Cardiac septum (tissue), 1 donor: Measurements from ENCODE around the gene PRM2. TPM values are rescaled to one million over a fixed set of nuclear protein-coding genes. Genes with fewer than 3 reads are reported as not detected.

Experiments
- DNase-seq: peaks from one replicate; pipeline ENCODE4 v3.0.0-alpha.2; 2020; ENCODE audit warnings: low spot score
- intact Hi-C: fragments of 100-400 bp; cut with DNase I; formaldehyde crosslinking; loops from one replicate; pipeline ENCODE4 v1.14.0; 2022
- total RNA-seq: library from RNA; stranded (reverse); fragmentation: NEBNext Ultra II Directional; extraction: Animal tissue kit (Norgen Biotek cat#: 25700); gene quantifications from one replicate; pipeline ENCODE4 v1.2.1, GENCODE V29; 2021
- donor health status: DM: no; HTN: no; CAD: no.

Gene PRM2
- total RNA-seq, 1 donor from 2014 or later = not detected

DNA sequence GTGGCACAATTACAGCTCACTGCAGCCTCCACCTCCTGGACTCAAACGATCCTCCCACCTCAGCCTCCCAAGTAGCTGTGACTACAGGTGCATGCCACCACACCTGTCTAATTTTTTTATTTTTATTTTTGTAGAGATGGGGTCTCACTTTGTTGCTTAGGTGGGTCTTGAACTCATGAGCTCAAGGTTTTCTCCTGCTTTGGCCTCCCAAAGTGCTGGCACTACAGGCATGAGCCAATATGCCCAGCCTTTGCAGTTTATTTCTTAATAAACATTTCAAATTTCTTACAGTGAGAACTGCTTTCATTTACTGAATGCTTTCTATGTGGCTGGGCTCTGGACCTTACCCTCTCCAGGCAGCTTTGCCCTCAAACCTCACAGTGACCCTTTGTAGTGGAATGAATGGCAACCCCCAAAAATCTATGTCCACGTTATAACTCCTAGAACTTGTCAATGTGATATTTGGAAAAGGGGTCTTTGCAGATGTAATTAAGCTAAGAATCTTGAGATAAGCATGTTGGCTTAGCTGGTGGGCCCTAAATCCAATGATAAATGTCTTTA lies 5.6 kb downstream of the PRM2 start:
- intact Hi-C loops = no loop called here
- DNase-seq = no peak

DNA sequence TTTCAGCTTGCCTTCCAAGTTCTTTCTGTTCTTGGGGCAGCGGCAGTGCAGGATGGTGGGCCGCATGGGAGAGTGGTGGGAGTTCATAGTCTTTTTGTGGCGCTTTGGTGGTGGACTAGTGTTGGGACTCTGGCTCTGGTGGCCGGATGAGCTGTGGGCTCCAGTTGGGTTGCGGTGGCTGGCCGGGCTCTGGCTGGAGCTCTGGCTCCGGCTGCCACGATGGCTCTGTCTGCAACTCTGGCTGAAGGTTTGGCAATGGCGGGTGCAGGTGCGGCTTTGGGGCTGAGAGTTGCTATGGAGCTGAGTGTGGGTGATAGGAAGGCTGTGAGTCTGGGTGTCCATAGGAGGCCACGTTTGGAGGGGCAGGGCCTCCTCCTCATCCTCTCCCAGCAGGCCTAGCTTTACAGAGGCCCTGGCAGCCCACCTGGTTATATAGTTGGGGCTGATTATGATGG lies 7.3 kb downstream of the PRM2 start, which contains the start of gene TNP2:
Gene TNP2, minus strand, starts transcription at position 405 of the 455 bp plus-strand sequence. Its CDS starts 63 bp downstream, at position 342.
- DNase-seq = no peak
- intact Hi-C loops = no loop called here

- intact Hi-C loops = no loop called here
Observed at GRCh38 chr16:11265124-11265523, 11.2 kb downstream of the PRM2 start.

GRCh38 chr16:11264155-11264832 lies 12.0 kb downstream of the PRM2 start:
- DNase-seq = no peak

More at GRCh38 chr16:11265124-11265523, 11.2 kb downstream of the PRM2 start:
- DNase-seq = no peak

DNA sequence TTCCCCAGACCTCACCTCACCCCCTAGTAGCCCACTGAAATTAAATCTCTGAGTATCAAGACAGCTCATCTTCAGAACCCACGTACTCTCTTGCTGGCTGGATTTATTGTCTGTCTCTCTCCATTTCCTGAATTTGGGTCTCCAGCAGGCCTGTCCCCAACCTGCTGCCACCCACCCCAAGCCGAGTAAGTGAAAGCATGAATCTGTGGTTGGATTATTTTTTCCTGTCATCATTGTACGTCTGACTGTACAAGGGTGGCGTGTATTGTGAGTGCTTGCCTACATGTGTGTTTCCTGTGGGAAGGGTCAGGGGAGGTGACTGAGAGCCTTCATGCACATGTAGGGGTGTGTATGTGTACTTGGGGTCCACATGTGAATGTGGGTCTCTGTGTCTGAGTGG lies 12.5 kb downstream of the PRM2 start:
- no peak for DNase-seq
- intact Hi-C loops = no loop called here

More at GRCh38 chr16:11264155-11264832, 12.0 kb downstream of the PRM2 start:
- intact Hi-C loops = no loop called here

DNA sequence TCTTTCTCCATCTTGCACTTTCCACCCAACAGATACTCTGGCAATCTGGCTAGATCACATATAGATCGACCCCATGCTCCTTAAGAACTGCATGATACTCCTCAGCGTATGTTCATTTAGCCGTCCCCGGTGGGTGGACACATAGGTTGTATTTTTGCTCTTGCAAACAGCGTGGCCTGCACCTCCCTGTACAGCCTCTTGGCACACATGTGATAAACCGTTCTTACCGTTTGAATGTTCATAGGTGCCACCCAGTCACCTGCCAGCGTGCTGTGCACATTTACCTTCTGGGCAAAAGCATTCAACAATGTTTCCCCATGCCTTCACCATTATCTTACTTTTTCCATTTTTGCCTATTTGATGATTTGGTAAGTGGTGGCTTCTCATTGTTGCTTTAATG lies 13.4 kb downstream of the PRM2 start:
- intact Hi-C loops = no loop called here

GRCh38 chr16:11260596-11260966 lies 15.7 kb downstream of the PRM2 start:
- intact Hi-C loops = no loop called here
- no peak for DNase-seq

More for the DNA sequence above, 13.4 kb downstream of the PRM2 start:
- no peak for DNase-seq

GRCh38 chr16:11259655-11260595 lies 16.4 kb downstream of the PRM2 start:
- intact Hi-C loops = loop anchor here (5.0 to 10.0 kb wide), 4 partner anchors 37 to 228 kb away; partner anchors contain the start of gene RMI2
- DNase-seq = no peak

GRCh38 chr16:11258553-11259492 lies 17.5 kb downstream of the PRM2 start:
- intact Hi-C loops = loop anchor here (5.0 to 10.0 kb wide), 4 partner anchors 38 to 227 kb away; partner anchors contain the start of gene RMI2
- DNase-seq = peak; percentile 79

DNA sequence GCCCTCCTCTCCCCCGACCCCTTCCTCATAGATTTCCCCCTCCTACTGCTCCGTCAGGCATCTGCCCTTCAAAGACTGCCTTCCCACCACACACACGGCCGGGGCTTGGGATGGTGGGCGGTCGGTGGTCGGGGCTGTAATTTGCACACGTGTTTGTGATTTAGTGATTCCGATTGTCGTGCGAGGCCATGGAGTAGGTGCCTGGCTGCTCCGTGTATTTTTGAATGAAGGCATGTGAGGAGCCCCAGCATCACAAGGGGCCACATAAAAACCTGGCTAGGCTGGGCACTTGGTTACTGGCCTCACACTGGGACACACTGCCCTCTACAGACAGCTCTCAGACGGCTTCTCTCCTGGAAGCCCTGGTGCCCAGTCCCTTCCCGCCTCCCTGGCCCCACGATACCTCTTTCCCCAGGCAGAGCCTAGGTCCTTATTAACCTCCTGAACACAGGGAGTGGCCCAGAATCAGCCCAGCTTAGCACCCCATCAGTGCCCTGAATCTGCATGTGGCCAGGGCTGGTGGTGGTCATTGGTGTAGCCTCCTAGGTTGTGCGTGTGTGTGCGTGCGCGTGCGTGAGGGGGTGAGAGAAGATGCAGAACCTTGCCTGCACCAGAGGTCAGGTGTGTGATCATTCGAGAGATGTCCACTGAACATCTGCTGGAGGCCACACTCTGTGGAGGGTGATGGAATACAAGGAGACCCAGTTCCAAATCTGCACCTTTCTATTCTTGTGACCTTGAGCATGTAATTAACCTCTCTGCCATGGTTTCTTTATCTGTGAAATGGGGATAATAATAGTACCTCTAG lies 18.9 kb downstream of the PRM2 start:
- intact Hi-C loops = loop anchor here (2.0 to 10.0 kb wide), 5 partner anchors 40 to 225 kb away; partner anchors contain the start of gene RMI2
- DNase-seq = peak; percentile 88

GRCh38 chr16:11256661-11257130 lies 19.6 kb downstream of the PRM2 start:
- peak; percentile 83 for DNase-seq
- intact Hi-C loops = loop anchor here (1.0 to 10.0 kb wide), 6 partner anchors 41 to 285 kb away; partner anchors contain the start of gene RMI2

DNA sequence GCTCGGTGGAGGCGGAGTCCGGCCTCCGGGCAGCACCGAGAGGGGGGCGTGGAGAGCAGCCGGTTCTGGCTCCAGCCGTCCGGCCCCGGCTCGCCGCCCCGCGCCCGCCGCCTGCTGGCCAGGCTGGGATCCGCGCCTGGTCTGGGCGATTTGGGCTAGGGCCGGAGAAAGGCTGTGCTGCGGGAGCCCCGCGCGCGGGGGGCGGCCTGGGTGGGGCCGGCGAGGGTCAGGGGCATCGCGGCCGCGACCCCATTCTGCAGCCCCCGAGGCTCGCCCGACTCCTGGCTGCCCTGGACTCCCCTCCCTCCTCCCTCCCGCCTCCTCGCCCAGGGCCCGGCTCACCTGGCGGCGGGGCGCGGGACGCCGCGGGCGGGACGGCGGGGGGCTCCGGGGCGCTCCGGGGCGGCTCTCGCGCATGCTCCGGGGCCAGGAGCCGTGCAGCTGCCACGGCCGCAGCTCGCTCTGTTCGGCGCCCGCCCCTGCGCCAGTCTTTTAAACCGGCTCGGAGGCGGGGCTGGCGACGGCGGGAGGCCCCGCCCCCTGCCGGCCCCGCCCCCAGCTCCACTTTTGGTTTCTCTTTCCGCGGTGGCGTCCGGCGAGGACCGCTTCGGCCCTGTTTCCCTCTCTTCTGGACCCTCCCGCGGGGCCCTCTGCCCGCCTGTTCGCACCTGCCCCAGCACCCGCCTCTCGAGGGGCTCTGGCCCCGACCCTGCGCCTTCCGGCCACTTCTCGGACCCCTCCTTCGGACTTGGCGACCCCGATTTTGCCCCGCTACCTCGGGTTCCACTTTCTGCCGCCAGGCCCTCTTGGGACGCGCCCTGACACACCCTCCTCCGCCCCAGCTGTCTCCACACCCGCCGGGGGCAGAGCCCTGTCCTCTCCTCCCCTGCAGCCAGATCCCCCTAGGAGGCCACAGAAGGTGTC lies 20.3 kb downstream of the PRM2 start, which contains the start of gene SOCS1:
Gene SOCS1, minus strand, starts transcription at position 468 of the 924 bp plus-strand sequence. CDS start 726 bp downstream, outside the sequence.
- intact Hi-C loops = loop anchor here (1.0 to 10.0 kb wide), 7 partner anchors 41 to 285 kb away; partner anchors contain the start of gene RMI2

GRCh38 chr16:11254913-11255736 lies 21.2 kb downstream of the PRM2 start:
- intact Hi-C loops = loop anchor here (2.0 to 10.0 kb wide), 5 partner anchors 42 to 223 kb away; partner anchors contain the start of gene RMI2
- DNase-seq = no peak

More for the DNA sequence above, 20.3 kb downstream of the PRM2 start, which contains the start of gene SOCS1:
- DNase-seq = peak; percentile 96

DNA sequence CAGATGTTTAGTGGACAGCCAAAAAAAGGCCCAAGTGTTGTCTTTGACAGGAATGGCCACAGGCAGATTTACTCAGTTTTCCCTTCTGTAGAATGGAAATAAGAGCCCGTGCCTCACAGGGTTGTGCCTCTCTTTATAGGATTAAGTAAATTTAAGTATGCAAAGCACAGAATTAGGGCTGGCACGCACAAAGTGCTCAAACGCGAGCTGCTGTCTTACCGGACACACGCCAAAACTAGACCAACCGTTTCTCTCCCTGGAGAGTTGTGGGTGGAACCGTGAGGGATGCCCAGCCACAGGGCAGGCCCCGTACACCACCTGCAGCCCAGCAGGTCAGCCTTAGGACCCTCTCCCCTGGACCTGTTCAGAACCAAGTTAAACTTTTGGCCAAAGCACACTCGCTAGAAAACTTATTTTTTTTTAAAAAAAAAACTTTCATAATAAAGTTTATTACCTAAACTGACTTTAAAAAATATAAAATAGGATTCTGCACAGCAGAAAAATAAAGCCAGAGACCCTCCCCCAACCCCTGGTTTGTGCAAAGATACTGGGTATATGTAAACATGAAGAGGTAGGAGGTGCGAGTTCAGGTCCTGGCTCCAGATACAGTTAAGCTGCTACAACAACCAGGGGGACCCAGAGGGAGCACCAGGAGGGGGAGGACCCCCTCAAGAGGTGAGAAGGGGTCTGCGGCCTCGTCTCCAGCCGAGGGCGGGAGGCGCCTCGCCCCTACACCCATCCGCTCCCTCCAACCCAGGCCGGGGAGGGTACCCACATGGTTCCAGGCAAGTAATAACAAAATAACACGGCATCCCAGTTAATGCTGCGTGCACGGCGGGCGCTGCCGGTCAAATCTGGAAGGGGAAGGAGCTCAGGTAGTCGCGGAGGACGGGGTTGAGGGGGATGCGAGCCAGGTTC lies 22.0 kb downstream of the PRM2 start:
- intact Hi-C loops = loop anchor here (2.0 to 10.0 kb wide), 2 partner anchors 119 to 151 kb away; no protein-coding TSS in a partner anchor
- no peak for DNase-seq
